HUES6 (cell line): ENCODE results near the gene ZFP64.
"Not testable (repeated sequence)": the region's sequence is repeated elsewhere in the genome, so short reads cannot be mapped to it uniquely, and the experiment has no call there.

Experiments used
- H3K27ac ChIP-seq: 2 replicates; pipeline ENCODE4 v1.7.0; 2013; ENCODE audit warnings: low read depth, mild to moderate bottlenecking, low read length, inconsistent platforms
- H3K27me3 ChIP-seq: 2 replicates; pipeline ENCODE4 v1.6.1; 2013; ENCODE audit warnings: low read length; ENCODE audit not compliant: control insufficient read depth, insufficient read depth
- H3K36me3 ChIP-seq: 2 replicates; pipeline ENCODE4 v1.6.1; 2013; ENCODE audit warnings: low read length; ENCODE audit not compliant: control insufficient read depth, insufficient read depth
- H3K4me1 ChIP-seq: 2 replicates; pipeline ENCODE4 v1.6.1; 2013; ENCODE audit warnings: low read length; ENCODE audit not compliant: control insufficient read depth, insufficient read depth
- H3K4me3 ChIP-seq: 2 replicates; pipeline ENCODE4 v1.5.1; 2013; ENCODE audit warnings: low read depth, low read length
- H3K9ac ChIP-seq: one replicate; pipeline ENCODE4 v1.6.1; 2013; ENCODE audit warnings: mild to moderate bottlenecking, low read length
- H3K9me3 ChIP-seq: 2 replicates; pipeline ENCODE4 v1.6.1; 2013; ENCODE audit warnings: low read depth, low read length; ENCODE audit not compliant: control insufficient read depth, insufficient read depth

ZFP64 gene

DNA sequence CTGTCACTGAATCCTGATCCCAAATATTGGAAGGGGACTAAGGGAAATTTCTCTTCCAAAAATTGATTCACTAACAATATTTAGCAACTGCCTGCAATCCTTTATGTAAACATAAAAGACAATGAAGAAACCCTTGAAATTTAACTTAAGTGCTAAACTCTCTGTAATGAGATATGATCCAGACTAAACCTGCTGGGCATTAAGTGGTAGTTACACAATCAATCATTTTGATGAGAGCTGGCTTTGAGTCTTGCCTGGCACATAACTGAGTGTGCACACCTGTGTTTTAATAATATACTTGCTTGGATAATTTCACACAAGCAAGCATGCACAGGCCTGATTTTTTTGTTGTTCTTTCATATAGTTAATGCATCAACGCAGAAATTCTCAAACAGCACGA lies 9.8 kb upstream of the ZFP64 start:
- H3K9ac ChIP-seq: no peak overlapping the region
- H3K27ac ChIP-seq: no peak overlapping the region
- H3K9me3 ChIP-seq: no peaks in the 10 kb centered on the region
- no peaks in the 10 kb centered on the region for H3K4me1 ChIP-seq
- H3K27me3 ChIP-seq: no peaks in the 10 kb centered on the region
- no peak overlapping the region for H3K4me3 ChIP-seq
- H3K36me3 ChIP-seq: no peaks in the 10 kb centered on the region

DNA sequence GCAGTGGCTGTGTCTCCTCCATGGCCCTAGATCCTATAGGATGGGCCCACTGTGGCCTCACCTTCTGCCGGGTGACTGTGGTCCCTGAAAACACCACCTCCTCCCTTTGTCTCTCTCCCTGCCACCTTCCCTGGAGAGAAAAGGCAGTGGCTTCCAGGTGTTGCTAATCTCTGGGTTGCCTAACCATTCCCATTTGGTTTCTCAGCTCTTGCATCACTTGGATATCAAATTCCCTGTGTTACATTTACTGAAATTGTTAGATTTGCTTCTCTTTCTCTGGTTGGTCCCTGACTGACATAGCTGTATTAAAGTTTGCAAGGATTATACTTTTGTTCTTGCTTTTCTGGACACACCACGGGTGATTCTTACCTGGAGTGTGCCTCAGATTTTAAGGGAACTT lies 9.3 kb upstream of the ZFP64 start:
- no peak overlapping the region for H3K9ac ChIP-seq
- no peaks in the 10 kb centered on the region for H3K36me3 ChIP-seq
- no peaks in the 10 kb centered on the region for H3K27me3 ChIP-seq
- H3K27ac ChIP-seq: no peak overlapping the region
- no peaks in the 10 kb centered on the region for H3K4me1 ChIP-seq
- H3K9me3 ChIP-seq: no peaks in the 10 kb centered on the region
- no peak overlapping the region for H3K4me3 ChIP-seq

DNA sequence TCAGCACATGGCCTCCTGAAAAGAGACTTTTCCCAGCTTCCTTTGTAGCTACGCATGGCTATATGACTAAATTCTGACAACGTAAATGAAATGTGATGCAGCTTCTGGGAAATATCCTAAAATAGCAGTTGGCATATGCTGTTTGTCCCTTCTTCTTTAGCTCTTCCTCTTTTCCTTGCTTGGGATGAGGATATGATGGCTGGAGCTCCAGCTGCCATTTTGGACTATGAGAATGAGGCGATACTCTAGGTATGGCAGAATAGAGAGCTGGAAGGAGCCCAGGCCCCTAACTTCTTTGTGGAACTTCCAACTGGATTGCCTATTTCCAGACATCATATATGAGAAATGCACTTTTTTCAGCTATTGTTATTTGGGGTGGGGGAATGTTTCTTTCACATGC lies 5.3 kb upstream of the ZFP64 start:
- no peak overlapping the region for H3K9ac ChIP-seq

DNA sequence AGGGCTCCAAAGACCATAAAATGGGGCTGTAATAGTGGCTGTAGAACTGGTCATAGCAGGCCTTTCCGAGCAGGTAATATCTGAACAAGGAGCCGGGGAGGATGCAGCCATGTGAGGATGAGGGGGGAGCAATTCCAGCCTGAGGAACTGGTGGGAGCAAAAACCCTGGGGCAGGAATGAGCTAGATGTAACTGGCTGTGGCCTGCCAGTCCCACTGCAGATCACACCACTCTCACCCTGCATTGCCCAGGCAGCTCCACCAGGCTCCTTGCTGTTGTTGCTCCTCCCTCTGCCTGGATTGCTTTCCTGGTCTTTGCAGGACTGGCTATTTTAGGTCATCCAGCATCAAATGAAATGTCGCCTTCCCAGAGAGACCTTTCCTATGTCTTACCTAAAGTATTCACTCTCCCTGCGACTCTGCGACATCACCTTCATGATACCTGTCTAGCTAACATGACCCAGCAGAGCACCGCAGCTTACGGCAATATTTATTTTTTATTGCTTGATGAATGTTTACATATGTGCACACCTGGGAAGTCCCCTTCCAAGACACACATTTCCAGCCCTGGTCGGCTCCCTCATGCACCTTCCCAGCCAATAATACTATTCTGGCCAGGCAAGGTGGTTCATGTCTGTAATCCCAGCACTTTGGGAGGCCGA lies 2.4 kb upstream of the ZFP64 start:
- Histone ChIP-seq H3K9ac (no peak overlapping the region), H3K27ac (no peak overlapping the region), H3K9me3 (no peaks in the 10 kb centered on the region), H3K4me1 (peaks cover 8% of the 10 kb centered on the region), H3K4me3 (no peak overlapping the region), H3K36me3 (no peaks in the 10 kb centered on the region), H3K27me3 (no peaks in the 10 kb centered on the region)

More for the DNA sequence above, 5.3 kb upstream of the ZFP64 start:
- H3K36me3 ChIP-seq: no peaks in the 10 kb centered on the region
- no peak overlapping the region for H3K4me3 ChIP-seq
- H3K27ac ChIP-seq: no peak overlapping the region
- H3K4me1 ChIP-seq: no peaks in the 10 kb centered on the region
- no peaks in the 10 kb centered on the region for H3K27me3 ChIP-seq
- H3K9me3 ChIP-seq: no peaks in the 10 kb centered on the region

DNA sequence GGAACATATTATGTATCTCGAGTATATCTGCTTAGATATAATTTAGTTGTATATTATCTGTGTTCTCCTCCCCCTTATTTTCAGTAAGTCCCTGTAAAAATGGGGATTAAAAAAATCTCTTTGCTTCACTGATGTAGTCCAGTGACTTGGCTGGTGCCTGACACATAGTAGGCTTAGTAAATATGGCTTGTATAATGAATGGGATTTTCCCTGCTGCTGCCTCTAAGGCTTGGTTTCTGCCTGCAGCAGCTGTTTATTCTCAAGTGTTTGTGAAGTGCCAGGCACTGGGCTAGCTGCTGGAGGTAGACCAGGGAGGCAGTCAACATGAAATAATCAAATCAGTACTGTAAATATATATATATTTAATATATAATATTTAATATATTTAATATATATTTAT lies 1.6 kb upstream of the ZFP64 start:
- Histone ChIP-seq H3K9ac (no peak overlapping the region), H3K4me3 (no peak overlapping the region), H3K9me3 (no peaks in the 10 kb centered on the region), H3K4me1 (peaks cover 8% of the 10 kb centered on the region), H3K36me3 (no peaks in the 10 kb centered on the region), H3K27me3 (no peaks in the 10 kb centered on the region), H3K27ac (no peak overlapping the region)

DNA sequence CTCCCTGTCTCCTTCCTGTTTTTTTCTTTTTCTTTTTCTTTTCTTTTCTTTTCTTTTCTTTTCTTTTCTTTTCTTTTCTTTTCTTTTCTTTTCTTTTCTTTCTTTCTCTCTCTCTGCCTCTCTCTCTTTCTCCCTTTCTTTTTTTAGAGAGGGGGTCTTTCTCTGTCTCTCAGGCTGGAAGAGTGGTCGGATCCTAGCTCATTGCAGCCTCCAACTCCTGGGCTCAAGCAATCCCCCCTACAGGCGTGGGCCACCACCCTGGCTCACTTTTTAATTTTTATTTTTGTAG lies 1.1 kb upstream of the ZFP64 start:
- H3K9me3 ChIP-seq, H3K36me3 ChIP-seq, H3K4me1 ChIP-seq, H3K27me3 ChIP-seq, H3K27ac ChIP-seq, H3K9ac ChIP-seq: not testable (repeated sequence)
- H3K4me3 ChIP-seq: peak overlapping the region; percentile 95

DNA sequence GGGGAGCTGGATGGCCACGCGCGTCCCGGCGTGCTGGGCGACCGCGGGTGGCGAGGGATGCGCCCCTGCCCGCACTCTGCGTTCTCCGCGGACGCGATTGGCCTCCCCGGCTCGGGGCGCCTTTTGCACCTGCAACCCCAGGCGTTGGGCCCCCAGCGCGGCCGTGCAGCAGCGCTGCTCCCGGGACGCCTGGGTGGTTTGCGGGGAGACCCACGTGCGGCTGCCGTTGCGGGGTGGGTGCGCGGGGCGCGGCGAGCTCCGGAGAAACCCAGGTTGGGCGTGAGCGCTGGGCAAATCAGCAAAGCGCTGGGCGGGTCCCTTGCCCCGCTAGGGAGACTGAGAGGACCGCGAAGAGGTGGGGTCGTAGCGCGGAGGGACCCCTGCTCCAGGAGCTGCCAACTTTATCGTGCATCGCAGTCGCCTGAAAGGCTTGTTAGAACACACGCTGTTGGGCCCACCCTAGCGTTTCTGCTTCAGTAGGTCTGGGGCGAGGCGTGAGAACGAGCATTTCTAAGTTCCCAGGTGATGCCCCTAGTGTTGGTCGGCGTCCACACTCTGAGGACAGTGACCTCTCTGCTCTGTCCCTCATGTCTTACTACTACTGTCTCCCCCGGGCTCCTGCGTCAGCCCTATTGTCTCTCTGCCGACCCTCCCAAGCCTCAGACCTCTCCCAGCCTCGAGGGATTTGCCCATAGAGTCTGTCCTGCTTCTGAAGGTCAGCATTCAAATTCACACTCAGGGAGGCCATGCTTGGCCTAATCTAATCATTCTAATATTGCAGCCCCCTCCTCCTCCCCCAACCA lies 538 bp upstream of the ZFP64 start:
- Histone ChIP-seq H3K27me3 (no peaks in the 10 kb centered on the region), H3K9ac (peak overlapping the region; percentile 84), H3K36me3 (no peaks in the 10 kb centered on the region), H3K4me3 (peak overlapping the region; percentile 95), H3K9me3 (no peaks in the 10 kb centered on the region), H3K4me1 (peaks cover 8% of the 10 kb centered on the region), H3K27ac (peak overlapping the region; percentile 85)

DNA sequence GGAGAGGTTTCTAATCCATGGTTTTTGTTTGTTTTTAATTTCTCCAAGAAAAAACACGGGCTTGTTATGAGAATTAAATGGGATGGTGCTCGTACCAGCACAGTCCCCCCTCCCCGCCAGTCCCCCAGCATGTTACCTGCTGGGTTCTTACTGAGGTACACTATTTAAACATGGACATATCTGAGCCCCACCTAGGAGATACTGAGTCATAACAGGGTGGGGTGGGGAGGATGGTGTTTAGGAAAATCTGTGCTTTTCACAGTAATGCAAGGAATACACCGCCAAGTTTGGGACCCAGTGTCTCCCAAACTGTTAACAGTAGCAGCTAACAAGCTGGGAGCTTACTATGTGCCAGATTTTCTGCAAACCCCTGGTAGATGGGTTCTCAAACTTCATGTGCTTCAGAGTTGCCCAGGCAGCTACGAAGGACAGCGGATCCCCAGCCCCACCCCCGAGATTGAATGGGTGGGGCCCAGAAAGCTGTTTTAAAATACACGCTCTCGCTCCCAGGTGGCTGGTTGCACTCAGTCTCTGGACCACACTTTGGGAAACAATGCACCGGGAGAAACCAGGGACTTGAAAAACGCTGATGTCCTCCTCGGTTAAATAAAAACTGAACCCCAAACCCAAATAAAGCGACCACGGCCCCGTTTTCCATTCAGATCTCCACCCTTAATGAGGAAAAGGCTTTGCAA lies 995 bp downstream of the ZFP64 start:
- Histone ChIP-seq H3K27ac (peak overlapping the region; percentile 85; the same call in 1 of the 2 replicates), H3K9ac (peak overlapping the region; percentile 84), H3K4me3 (peak overlapping the region; percentile 95), H3K4me1 (peaks cover 8% of the 10 kb centered on the region), H3K36me3 (peaks cover 13% of the 10 kb centered on the region), H3K9me3 (no peaks in the 10 kb centered on the region), H3K27me3 (no peaks in the 10 kb centered on the region)

DNA sequence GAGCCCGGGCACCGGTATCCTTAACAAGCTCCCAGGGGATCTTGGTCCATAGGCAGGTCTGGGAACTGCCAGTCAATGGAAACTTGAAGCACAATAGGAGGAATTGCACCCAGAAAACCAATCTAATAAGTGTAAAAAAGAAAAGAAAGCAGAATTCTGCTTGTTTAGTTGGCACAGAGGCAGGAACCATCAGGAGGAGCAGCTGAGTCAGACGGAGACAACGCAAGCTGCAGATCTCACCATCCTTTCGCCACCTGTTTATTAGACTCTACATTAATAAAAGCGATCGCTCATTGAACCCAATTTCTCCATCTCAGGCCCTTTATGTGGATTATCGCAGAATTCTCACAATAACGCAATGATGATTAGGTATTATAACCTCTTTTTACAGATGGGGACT lies 9.8 kb downstream of the ZFP64 start:
- Histone ChIP-seq H3K4me1 (no peaks in the 10 kb centered on the region), H3K9me3 (no peaks in the 10 kb centered on the region), H3K27me3 (no peaks in the 10 kb centered on the region), H3K9ac (no peak overlapping the region), H3K36me3 (peaks cover 40% of the 10 kb centered on the region), H3K4me3 (no peak overlapping the region), H3K27ac (no peak overlapping the region)

DNA sequence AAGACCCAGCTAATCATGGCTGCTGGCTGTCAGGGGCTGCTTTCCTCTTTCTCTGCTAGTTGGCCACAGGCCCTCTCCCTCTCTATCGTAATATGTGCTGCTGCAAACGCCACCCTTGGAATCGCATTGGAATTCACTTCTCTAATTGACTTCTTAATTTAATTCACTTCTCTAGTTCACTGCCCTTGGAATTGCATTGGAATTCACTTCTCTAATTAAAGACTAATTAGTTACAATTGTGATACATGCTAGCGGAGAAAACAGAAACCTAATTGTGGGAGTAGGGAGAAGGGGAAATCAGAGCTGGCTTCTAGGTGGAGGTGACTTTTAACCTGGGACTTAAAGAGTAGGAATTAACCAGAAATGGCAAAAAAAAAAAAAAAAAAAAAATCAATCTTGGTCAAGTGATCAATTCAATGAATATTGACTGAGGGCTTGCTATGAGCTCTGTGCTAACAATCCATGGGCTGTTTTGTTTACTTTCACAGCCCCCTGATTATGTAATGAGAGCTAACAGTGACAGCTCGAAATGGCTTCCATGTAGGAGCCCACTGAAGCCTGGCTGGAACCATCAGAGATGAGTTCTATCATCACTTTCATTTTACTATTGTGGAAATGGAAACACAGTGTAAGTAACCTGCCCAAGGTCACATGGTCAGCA lies 11.3 kb downstream of the ZFP64 start:
- H3K9ac ChIP-seq: no peak overlapping the region
- H3K27ac ChIP-seq: no peak overlapping the region
- no peaks in the 10 kb centered on the region for H3K9me3 ChIP-seq
- H3K27me3 ChIP-seq: no peaks in the 10 kb centered on the region
- peaks cover 30% of the 10 kb centered on the region for H3K36me3 ChIP-seq
- no peaks in the 10 kb centered on the region for H3K4me1 ChIP-seq
- H3K4me3 ChIP-seq: no peak overlapping the region
